Left forelimb (tissue), 1 donor: ENCODE data around the gene DBF4.
A peak's percentile ranks its signal among the peaks of the same experiment; 100 is the strongest.
"Not testable (repeated sequence)": the region's sequence is repeated elsewhere in the genome, so short reads cannot be mapped to it uniquely, and the experiment has no call there.

Experiments
- DNase-seq: peaks from one replicate; pipeline ENCODE4 v3.0.0-alpha.2; 2018; ENCODE audit warnings: low spot score

The DBF4 gene, protein sequence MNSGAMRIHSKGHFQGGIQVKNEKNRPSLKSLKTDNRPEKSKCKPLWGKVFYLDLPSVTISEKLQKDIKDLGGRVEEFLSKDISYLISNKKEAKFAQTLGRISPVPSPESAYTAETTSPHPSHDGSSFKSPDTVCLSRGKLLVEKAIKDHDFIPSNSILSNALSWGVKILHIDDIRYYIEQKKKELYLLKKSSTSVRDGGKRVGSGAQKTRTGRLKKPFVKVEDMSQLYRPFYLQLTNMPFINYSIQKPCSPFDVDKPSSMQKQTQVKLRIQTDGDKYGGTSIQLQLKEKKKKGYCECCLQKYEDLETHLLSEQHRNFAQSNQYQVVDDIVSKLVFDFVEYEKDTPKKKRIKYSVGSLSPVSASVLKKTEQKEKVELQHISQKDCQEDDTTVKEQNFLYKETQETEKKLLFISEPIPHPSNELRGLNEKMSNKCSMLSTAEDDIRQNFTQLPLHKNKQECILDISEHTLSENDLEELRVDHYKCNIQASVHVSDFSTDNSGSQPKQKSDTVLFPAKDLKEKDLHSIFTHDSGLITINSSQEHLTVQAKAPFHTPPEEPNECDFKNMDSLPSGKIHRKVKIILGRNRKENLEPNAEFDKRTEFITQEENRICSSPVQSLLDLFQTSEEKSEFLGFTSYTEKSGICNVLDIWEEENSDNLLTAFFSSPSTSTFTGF

DNA sequence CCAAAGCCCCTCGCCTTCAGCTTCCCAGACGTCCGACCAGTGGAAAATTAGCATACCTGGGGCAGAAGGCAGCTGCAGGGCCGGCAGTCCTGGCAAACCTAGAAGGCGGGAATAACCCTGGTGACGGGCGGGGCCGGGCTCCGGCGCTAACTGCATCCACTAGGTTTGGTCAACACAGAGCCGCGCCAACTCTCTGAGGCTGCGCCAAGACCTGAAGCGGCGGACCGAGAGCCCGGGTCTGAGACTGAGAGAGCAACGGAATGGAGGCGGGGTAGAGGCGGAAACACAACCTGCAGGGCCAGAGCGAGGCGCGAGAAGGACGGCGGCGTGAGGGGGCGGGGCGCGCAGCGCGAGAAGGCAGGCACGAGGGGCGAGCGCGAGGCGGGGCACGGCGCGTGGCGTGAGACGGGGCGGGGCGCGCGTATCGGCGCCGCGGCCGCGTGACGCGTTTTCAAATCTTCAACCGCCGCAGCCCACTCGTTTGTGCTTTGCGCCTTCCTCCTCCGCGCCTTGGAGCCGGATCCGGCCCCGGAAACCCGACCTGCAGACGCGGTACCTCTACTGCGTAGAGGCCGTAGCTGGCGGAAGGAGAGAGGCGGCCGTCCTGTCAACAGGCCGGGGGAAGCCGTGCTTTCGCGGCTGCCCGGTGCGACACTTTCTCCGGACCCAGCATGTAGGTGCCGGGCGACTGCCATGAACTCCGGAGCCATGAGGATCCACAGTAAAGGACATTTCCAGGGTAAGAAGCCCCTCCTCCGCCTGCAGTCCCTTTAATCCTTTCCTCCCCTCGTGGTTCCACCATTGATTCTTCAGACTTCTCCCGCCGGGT, at the start of gene DBF4, which contains the start of gene SLC25A40:
Gene DBF4 (plus strand): TSS at position 454 of the 829 bp plus-strand sequence. CDS start 240 bp downstream, at position 694.
Gene SLC25A40 (minus strand): TSS at position 321 of the 829 bp plus-strand sequence. CDS start 17,633 bp downstream, outside the sequence.
- DNase-seq, result peak; percentile 97

DNA sequence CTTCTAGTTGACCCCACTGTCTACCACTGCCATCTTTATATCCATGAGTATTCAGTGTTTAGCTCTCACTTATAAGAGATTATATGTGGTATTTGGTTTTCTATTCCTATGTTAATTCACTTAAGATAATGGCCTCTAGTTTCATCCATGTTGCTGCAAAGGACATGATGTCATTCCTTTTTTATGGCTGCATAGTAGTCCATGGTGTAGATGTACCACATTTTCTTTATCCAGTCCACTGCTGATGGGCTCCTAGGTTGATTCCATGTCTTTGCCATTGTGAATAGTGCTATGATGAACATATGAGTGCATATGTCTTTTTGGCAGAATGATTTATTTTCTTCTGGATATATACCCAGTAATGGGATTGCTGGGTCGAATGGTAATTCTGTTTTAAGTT, 47.9 kb upstream of the DBF4 start:
- not testable (repeated sequence) for DNase-seq

DNA sequence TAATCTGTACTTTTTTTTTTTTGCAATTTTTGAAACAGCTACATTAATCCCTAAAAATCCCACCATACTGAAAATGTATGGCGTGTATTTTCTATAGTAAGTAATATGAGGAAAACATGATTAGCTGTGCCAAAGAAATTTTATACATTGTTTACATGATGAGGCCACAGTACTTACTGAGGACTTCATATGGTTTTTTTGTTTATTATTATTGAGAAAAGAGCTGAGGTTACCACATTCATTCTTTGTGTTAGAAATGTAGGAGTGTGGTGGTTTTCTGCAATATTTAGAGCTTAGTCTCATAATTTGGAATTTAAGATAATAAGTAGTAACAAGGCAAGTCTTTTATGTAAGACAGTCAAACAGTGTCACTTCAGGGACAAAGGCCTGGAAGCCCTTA, 45.2 kb upstream of the DBF4 start:
- no peak for DNase-seq

DNA sequence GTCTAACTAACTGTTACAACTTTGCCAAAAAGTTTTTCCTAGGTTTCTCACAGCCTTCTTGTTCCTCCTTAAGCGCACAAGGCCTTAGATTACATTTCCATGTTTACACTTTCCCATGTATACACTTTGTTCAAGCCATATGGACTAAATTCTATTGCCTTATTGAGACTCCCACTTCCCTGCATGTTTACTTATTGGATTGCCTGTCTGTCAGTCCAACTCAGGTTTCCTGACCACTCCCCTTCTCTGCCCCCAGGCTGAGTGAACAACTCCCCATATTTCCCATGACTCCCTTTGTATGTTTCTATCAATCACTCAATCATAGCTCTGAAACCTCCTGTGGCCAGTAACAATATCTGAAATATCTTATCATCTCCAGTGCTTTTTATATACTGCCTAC, 43.2 kb upstream of the DBF4 start:
- DNase-seq, result no peak

DNA sequence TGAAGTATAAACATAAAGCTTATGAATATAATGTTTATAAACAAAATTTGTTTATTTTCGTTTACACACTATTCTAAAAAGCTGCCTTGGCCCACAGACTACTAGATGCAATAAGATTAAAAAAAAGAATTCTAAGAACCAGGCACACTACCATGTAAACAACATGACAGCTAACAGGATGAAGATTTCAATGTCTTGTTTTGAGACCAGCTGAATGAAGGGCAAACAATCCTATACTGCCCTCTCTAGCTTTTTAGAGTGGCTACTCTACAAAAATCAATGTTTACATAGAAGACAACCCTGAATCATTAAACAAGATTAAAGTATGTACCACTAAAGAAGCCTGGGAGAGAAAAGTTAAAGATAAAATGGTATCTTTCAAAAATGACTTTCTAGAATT, 38.7 kb upstream of the DBF4 start:
- no peak for DNase-seq

DNA sequence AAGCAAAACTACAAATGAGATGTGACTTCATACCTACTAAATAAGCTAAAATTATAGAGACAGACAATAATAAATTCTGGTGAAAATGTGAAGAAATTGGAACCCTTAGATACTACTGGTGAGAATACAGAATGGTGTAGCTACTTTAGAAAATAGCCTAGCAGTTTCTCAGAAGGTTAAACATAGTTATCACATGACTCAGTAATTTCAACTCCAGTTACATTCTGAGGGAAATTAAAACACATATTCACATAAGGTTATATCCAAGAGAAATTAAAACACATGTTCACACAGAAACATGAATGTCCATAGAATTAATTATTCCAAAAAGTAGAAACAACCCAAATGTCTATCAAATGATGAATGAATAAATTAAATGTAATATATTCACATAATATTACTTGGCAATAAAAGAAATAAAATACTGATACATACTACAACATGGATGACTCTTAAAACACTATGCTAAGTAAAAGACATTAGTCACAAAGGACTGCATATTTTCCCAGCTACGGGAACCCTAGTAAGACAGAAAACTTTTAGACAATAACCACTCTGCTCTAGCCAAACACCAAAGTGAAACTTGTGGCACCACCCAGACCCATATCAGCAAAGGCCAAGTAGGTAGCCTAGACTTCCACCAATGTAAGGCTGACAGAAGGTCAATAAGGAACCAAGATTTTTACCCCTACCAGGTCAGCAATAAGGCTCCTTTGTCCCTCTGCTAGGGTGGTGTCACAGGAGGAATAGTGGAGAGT, 25.3 kb upstream of the DBF4 start:
- no peak for DNase-seq

DNA sequence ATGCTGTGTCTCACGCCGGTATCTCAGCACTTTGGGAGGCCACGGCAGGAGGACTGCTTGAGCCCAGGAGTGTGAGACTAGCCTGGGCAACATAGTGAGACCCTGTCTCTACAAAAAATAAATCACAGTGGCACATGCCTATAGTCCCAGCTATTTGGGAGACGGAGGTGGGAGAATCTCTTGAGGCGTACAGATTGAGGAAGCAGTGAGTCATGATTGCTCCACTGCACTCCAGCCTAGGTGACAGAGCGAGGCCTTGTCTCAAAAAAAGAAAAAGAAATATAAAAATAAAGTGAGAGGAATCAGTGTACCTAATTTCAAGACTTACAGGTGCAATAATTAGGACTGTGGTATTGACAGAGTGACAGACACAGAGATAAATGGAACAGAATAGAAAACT, 24.0 kb upstream of the DBF4 start:
- DNase-seq, result no peak

DNA sequence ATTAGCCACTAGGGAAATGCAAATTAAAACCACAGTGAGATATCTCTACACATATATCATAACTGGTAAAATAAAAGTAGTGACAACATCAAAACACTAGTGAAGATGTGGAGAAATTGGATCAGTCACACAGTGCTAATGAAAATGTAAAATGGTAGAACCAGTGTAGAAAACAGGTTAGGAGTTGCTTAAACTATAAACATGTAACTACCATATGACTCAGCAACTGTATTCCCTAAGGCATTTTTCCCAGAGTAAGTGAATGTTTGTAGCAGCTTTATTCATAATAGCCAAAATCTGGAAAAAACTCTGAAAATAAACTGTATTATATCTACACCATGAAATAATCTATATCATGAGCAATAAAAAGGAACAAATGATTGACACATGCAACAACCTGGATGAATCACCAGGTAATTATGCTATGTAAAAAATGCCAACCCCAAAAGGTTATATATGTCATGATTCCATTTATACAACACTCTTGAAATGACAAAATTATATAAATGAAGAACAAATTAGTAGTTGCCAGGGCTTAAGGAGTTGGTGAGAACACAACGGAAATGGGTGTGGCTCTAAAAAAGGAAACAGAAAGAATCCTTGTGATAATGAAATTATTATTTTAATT, 22.9 kb upstream of the DBF4 start:
- DNase-seq, result no peak

DNA sequence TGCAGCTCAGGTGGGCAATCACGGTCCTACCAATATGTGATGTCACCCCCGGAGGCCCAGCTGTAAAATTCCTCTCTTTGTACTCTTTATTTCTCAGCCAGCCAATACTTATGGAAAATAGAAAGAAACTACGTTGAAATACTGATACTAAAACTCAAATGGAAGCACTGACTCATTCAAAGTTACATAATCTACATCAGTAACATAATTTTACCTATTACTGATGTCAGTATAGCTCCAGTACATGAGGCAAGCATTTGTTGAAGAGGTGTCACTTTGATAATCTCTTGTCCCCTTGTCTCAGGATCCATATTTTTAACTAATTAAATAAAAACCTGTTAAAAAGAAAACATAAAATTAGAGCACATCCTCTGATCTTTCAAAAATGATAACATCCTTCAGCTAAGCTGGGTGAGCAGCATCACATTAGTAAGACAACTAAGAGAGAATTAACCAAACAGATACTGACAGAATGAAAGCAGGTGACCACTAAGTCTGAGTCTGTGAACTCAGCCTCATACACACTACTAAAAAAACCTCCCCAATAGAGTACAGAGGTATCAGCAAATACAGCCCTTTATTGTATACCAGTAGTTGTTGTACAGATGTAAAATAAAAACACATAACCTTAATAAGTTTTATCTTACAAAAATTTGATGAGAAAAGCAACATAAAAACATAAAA, 17.7 kb upstream of the DBF4 start:
- DNase-seq, result no peak

DNA sequence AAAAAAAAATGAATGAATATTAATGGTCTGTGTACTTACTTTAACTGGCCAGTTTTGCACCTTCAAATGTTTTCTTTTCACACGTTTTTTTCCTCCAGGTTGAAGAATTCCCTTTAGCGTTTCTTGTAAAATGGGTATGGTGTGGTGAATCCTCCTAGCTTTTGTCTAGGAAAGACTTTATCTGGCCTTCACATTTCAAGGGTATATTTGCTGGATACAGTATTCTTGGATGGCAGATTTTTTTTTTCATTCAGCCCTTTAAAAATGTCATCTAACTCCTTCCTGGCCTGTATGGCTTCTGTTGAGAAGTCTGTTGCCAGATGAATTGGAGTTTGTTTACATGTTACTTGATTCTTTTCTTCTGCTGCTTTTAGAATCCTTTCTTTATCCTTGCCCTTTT, 10.2 kb upstream of the DBF4 start:
- no peak for DNase-seq

DNA sequence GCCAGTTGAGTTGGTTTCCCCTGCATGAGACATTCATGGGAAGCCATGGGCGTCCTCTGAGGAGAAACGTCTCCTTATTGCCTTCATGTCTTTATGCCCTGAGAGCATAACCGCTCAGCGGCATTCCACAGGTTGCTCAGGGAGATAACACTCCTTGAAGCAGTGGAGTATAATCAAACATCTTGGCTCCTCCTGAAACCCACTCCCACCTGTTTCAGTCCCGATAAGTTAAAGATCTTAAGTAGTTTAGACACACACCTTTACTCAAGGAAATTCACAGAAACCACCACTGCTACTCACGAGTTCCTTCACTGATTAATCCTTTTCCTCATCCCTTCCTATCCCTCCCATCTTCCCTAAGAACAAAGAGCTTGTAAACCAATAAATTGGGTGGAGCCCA, 9.8 kb upstream of the DBF4 start:
- DNase-seq, result not testable (repeated sequence)

DNA sequence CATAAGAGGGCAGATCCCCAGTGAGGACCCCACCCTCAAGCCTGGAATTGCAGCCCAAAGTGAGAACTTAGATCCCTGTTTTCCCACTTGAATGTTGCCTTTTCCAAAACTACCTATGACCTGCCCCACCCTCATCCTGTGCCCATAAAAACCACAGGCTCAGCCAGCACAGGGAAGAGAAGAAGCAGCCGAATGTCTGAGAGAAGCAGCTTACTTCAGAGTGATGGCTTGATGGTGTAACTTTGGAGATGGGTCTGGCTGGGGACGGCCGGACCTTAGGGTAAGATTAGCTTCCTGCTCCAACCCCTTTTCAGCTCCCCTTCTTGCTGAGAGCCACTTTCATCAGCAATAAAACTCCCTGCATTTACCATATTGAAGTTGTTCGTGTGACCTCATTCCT, 5.8 kb upstream of the DBF4 start:
- DNase-seq, result no peak

DNA sequence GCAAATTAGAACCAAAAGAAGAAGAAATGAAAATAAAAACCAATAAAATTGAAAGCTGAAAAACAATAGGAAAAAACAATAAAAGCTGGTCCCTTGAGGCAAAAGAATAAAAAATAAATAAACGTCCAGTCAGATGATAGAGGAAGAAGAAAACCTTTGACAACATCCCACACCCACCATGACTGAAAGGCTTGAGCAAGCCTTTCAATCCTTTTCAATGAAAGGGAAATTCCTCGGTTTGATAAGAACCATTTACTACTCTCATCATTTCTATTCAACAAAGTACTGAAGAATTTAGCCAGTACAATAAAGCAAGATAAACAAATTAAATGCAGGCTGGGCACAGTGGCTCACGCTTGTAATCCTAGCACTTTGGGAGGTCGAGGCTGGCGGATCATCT, 3.9 kb upstream of the DBF4 start:
- DNase-seq, result no peak

DNA sequence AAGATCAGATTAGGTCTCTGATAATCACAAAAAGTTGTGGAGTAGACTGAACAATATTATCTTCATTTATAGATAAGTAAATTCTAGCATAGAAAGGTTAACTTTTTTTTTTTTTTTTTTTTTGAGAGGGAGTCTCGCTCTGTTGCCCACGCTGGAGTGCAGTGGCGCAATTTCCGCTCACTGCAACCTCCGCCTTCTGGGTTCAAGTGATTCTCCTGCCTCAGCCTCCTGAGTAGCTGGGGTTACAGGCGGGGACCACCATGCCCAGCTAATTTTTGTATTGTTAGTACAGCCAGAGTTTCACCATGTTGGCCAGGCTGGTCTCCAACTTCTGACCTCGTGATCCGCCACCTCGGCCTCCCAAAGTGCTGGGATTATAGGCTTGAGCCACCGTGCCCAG, 3.0 kb upstream of the DBF4 start:
- not testable (repeated sequence) for DNase-seq

DNA sequence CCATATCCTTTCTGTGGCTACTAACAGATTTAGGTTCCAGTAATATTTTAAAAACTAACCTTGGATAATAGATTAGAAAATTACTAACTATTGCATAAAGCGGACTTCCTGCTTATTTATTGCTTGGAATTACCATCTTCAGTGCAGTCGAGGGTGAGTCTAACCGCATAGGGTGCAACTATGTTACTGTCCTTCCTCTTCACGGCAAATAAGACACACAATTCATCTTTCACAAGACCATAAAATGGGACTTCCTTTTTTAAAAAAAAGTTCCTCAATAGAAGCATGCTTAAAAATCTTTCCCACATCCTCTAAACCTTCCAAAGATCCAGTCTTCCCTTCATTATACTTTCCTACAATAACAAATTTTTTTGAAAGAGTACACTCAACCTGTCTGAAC, 2.2 kb upstream of the DBF4 start:
- DNase-seq, result no peak

DNA sequence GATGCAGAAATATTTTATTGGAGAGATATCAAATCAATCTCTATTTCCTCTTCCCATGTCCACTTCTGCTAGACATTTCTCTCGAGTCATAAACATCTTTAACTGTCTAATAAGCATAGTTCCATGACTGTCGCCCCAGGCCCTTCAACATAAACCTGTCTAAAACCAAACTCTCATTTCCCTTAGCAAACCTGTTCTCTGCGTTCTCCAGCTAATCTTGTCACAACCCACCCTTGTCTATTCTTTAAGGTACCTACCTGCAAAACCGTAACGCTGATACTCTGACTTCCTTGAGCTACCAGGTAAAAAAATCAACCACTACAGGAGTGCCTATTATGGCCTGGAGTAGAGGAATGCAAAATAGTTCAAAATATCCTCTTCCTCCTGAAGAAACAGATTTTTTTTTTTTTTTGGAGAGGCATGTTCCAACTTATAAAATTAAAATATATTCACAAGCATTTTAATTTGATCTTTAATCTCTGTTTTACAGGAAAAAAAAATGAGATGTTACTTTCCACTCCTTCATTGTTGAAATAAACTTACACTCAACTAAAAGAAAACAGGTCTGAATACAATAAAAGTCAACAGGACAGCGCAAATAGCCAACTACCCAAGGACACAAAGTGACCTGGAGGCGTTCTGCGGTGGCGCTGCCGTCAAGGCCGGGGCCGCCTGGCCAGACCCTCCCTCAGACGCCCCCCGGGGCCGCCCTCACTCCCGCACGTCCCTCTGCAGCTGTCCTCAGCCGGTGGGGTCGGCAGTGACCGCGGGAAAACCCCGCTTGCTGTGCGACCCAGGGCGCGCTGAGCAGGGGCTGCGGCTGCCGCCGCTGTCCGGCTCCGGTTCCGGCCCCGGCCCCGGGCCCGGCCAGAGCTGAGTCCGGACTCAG, 898 bp upstream of the DBF4 start:
- DNase-seq, result no peak

DNA sequence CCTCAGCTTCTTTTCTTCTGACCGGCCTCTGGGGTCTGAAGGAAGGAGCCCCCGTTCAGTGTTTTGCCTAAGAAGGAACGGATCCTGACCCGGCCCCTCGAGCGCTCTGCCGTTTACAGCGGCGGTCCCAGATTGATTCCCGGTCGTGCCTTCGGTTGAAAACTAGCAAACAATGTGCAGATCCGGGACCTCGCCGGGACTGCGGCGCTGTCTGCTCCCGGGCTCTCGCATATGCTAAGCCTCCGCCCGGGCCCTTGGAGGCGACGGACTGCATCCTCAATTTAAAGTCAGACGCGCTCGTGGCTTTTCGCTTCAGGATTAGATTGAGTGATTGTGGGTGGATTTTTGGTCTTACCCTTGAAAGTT, 559 bp downstream of the DBF4 start:
- DNase-seq, result peak; percentile 79

DNA sequence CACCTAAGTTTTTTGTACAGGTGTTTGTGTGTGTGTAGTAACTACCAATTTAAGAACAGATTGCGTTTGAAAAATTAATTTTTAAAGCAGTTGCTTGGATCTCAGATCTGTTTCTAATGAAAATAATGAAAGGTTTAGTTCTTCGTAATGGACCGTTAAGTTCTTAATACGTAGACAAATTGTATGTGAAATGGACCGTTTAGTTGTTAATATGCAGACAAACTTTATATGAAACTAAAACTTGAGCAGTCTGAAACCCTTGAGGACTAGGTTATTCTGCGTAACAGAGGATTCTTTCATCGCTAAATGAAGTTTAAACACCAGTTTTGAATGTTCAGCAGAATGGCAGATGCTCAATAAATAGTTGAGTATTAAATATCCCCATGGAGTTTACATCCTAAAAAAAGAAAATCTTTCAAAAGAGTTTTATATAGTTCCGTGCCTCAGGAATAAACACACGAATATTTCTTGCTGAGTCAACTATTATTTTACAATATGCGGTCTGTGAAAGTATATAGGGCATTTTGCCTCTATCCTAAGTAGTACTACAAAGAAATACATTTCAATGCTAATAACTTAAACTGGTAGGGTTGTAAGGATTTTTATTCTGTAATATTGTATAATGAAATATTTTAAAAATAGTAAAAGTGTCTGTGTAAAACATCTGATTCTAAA, 1.2 kb downstream of the DBF4 start:
- no peak for DNase-seq

DNA sequence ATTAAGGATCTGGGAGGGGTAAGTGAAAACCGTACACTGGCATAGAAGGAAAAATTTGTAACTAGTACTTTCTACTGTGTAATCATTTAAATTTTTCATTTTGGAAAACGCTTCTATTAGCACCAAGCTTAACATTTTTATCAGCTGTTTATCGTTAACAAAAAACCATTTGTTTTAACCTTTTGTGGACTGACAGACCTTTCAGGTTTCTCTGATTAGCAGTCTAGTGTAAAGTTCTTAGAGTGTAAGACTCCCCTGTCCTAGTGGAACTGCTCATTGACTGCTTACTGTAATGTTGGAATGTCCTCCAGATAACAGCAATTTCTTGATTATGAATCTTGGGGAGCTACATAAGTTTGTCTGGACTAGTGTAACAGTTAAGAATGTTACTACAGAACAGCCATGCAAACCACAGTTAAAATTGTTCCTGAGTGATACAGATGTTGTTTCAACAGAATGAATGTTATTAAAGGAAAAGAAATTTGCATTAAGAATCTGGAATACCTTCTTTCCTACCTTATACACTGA, 2.0 kb downstream of the DBF4 start:
- no peak for DNase-seq
